NCI-H1048 (cell line): ENCODE measurements around the gene SYPL2.

Source experiments
- DNase-seq: peaks from one replicate; lab custom pipeline; 2025; lab: John Stamatoyannopoulos, UW

Gene SYPL2

GRCh38 chr1:109517337-109517736, 51.0 kb downstream of the SYPL2 start:
- DNase-seq = no peak

DNA sequence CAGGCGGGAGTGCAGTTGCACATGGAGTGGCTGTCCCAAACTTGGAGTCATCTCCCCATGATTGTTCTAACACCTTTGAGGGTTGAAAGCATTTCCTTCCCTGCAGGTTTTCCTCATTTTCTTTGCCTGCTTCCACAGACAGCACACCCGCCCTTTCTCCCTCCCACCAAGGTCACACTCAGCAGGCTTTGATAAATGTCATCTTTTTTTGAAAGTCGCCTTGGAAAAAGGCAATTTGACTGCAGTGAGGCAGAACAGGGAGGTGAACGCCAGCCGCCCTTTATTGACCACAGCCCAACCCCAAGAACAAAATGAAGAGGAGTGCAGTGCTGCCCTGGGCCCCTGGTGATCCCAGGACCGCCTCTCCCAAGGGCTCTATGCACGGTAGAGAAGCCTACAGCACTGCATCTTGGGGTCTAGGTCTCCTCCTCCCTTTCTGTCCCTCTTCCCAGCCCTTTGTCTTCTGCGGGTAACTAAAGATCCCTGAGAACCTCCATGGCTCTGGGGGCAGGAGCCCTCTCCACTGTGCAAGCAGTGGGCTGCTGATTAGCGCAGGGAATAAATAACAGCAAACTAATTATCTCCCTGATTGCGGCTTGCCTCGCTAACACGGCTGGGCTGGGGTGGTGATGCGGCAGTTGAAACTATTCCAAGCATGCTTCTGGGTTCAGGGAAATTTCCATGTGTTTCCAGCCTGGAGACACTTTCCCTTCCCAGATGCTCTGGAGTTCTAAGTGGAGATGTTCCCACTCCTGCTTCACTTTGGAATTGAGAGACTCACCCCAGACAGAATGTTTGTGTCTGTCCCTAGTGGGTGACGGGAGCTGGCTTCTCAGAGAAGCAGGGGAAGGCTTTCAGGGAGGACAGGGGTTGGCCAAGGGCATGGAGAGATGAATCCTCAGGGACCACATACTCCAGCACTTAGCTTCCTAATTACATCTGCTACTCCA, 54.9 kb downstream of the SYPL2 start:
- no peak for DNase-seq

- no peak for DNase-seq
Observed at GRCh38 chr1:109522026-109522425, 55.7 kb downstream of the SYPL2 start.

GRCh38 chr1:109523706-109524105, 57.4 kb downstream of the SYPL2 start:
- DNase-seq = no peak

- no peak for DNase-seq
Observed at GRCh38 chr1:109527098-109527811, 60.9 kb downstream of the SYPL2 start.

- DNase-seq = no peak
Observed at GRCh38 chr1:109527846-109528695, 61.7 kb downstream of the SYPL2 start.

GRCh38 chr1:109528712-109529111, 62.4 kb downstream of the SYPL2 start:
- DNase-seq = no peak

- no peak for DNase-seq
Observed at GRCh38 chr1:109529881-109530456, 63.6 kb downstream of the SYPL2 start.

GRCh38 chr1:109530457-109531087, 64.2 kb downstream of the SYPL2 start:
- no peak for DNase-seq

GRCh38 chr1:109531380-109531779, 65.0 kb downstream of the SYPL2 start:
- DNase-seq = no peak
